Activated effector memory CD4-positive, alpha-beta T cell treated with anti-CD3 and anti-CD28 coated beads, Interleukin-2, amount 50 U/mL, for 16 hours (primary cell): Measurements from ENCODE around the gene FMNL2.
A peak's percentile ranks its signal among the peaks of the same experiment; 100 is the strongest.

ENCODE experiments used
- DNase-seq: peaks from one replicate; pipeline ENCODE4 v3.0.0-alpha.2; 2020

The FMNL2 gene

GRCh38 chr2:152623775-152624174 is 288.8 kb downstream of the FMNL2 start:
- no peak for DNase-seq

- DNase-seq, result no peak
Observed at GRCh38 chr2:152624805-152625204, 289.8 kb downstream of the FMNL2 start.

- DNase-seq, result no peak
Observed at GRCh38 chr2:152626911-152627339, 292.0 kb downstream of the FMNL2 start.

- DNase-seq, result no peak
Observed at GRCh38 chr2:152627351-152627957, 292.5 kb downstream of the FMNL2 start.

- DNase-seq, result no peak
Observed at GRCh38 chr2:152629202-152629601, 294.2 kb downstream of the FMNL2 start.

- no peak for DNase-seq
Observed at GRCh38 chr2:152630466-152630865, 295.5 kb downstream of the FMNL2 start.

GRCh38 chr2:152632736-152633135 is 297.8 kb downstream of the FMNL2 start:
- no peak for DNase-seq

GRCh38 chr2:152635635-152636298 is 300.8 kb downstream of the FMNL2 start:
- DNase-seq, result peak; percentile 85

GRCh38 chr2:152637251-152637650 is 302.3 kb downstream of the FMNL2 start:
- DNase-seq, result no peak

- no peak for DNase-seq
Observed at GRCh38 chr2:152638056-152638455, 303.1 kb downstream of the FMNL2 start.

GRCh38 chr2:152638590-152638989 is 303.6 kb downstream of the FMNL2 start:
- DNase-seq, result no peak

- DNase-seq, result no peak
Observed at GRCh38 chr2:152644189-152644873, 309.4 kb downstream of the FMNL2 start.

GRCh38 chr2:152646264-152646663 is 311.3 kb downstream of the FMNL2 start:
- no peak for DNase-seq

- no peak for DNase-seq
Observed at GRCh38 chr2:152646775-152647174, 311.8 kb downstream of the FMNL2 start.

- DNase-seq, result no peak
Observed at GRCh38 chr2:152647552-152647951, 312.6 kb downstream of the FMNL2 start.

- DNase-seq, result no peak
Observed at GRCh38 chr2:152648336-152648735, 313.4 kb downstream of the FMNL2 start.

- DNase-seq, result no peak
Observed at GRCh38 chr2:152649997-152650396, 315.0 kb downstream of the FMNL2 start.

- DNase-seq, result no peak
Observed at GRCh38 chr2:152650768-152651371, 315.9 kb downstream of the FMNL2 start.

- DNase-seq, result no peak
Observed at GRCh38 chr2:152651834-152652233, 316.9 kb downstream of the FMNL2 start.

- DNase-seq, result no peak
Observed at GRCh38 chr2:152655880-152656279, 320.9 kb downstream of the FMNL2 start.

GRCh38 chr2:152657043-152657442 is 322.1 kb downstream of the FMNL2 start:
- no peak for DNase-seq

- DNase-seq, result no peak
Observed at GRCh38 chr2:152658221-152658620, 323.2 kb downstream of the FMNL2 start.

GRCh38 chr2:152661076-152661475 is 326.1 kb downstream of the FMNL2 start:
- no peak for DNase-seq

GRCh38 chr2:152664725-152665124 is 329.8 kb downstream of the FMNL2 start:
- DNase-seq, result no peak
